HepG2 (cell line): ENCODE data around the gene APBB1. TPM values are rescaled to one million over a fixed set of nuclear protein-coding genes. Genes with fewer than 3 reads are reported as not detected.

Experiments used
- BHLHE40 ChIP-seq: IDR thresholded peaks from 2 replicates; pipeline ENCODE4 v1.6.1; 2011; ENCODE audit warnings: low read length, improper control_type of control experiment
- FOXJ3 ChIP-seq: sonication (generic); formaldehyde crosslinking; IDR thresholded peaks from 2 replicates; pipeline ENCODE4 v1.4.0; 2020; ENCODE audit warnings: missing genetic modification reagents, mild to moderate bottlenecking, borderline replicate concordance
- MED1 ChIP-seq: sonication (generic); formaldehyde crosslinking; IDR thresholded peaks from 2 replicates; pipeline ENCODE4 v1.4.0; 2020; ENCODE audit warnings: missing genetic modification reagents
- NFATC3 ChIP-seq: sonication (generic); formaldehyde crosslinking; IDR thresholded peaks from 2 replicates; pipeline ENCODE4 v1.5.1; 2020; ENCODE audit warnings: mild to moderate bottlenecking, missing genetic modification reagents
- PITX1 ChIP-seq: sonication (generic); formaldehyde crosslinking; IDR thresholded peaks from 2 replicates; pipeline ENCODE4 v1.5.1; 2020; ENCODE audit warnings: mild to moderate bottlenecking, missing genetic modification reagents
- RARA ChIP-seq: IDR thresholded peaks from 2 replicates; pipeline ENCODE4 v1.6.1; 2016; ENCODE audit warnings: missing genetic modification reagents, missing compliant biosample characterization
- RORA ChIP-seq: sonication (generic); formaldehyde crosslinking; IDR thresholded peaks from 2 replicates; pipeline ENCODE4 v1.5.0; 2020; ENCODE audit warnings: mild to moderate bottlenecking, missing genetic modification reagents, moderate library complexity
- SNAPC2 ChIP-seq: sonication (generic); formaldehyde crosslinking; IDR thresholded peaks from 2 replicates; pipeline ENCODE4 v1.8.1; 2022; ENCODE audit warnings: mild to moderate bottlenecking, missing genetic modification reagents
- THAP11 ChIP-seq: IDR thresholded peaks from 2 replicates; pipeline ENCODE4 v1.6.1; 2016; ENCODE audit warnings: missing biosample characterization, missing genetic modification reagents
- ZFAT ChIP-seq: sonication (generic); formaldehyde crosslinking; conservative IDR thresholded peaks from 2 replicates; pipeline ENCODE4 v1.8.1; 2023; ENCODE audit warnings: missing genetic modification reagents, inconsistent platforms
- ZNF17 ChIP-seq: sonication (generic); formaldehyde crosslinking; IDR thresholded peaks from 2 replicates; pipeline ENCODE4 v1.5.0; 2020; ENCODE audit warnings: mild to moderate bottlenecking, missing genetic modification reagents
- ZNF468 ChIP-seq: sonication (generic); formaldehyde crosslinking; IDR thresholded peaks from 2 replicates; pipeline ENCODE4 v1.8.0; 2022; ENCODE audit warnings: mild to moderate bottlenecking, moderate library complexity, missing genetic modification reagents
- ZNF768 ChIP-seq: sonication (generic); formaldehyde crosslinking; IDR thresholded peaks from 2 replicates; pipeline ENCODE4 v1.4.0; 2020; ENCODE audit warnings: missing genetic modification reagents
- polyA plus RNA-seq, 8 experiments: library from polyadenylated mRNA; depleted of rRNA in 3 of 8; stranded (reverse) in 7 of 8; unstranded in 1 of 8; fragments of >200 nt; fragmentation: Illumina TruSeq in 4 of 8; extraction: Trizol in 4 of 8; gene quantifications; 2 replicates each; pipeline versions ENCODE4 v1.2.1 to v1.2.3, GENCODE V29; 2011 to 2016; ENCODE audit warnings: low read depth in 4 of 8, missing spikeins in 1 of 8, mixed read lengths in 1 of 8; ENCODE audit not compliant: insufficient read depth in 1 of 8
- total RNA-seq, 5 experiments: library from RNA; depleted of rRNA; stranded (reverse); fragments of >200 nt; fragmentation: Illumina TruSeq; extraction: Trizol; gene quantifications; 2 replicates each; pipeline ENCODE4 v1.2.3, GENCODE V29; 2016; ENCODE audit warnings: low read depth in 1 of 5
- TF ChIP-seq, protein P1 (sequence below): sonication (generic); formaldehyde crosslinking; IDR thresholded peaks from 2 replicates; pipeline ENCODE4 v1.4.0; 2020; ENCODE audit warnings: missing genetic modification reagents, borderline replicate concordance
- TF ChIP-seq, protein P2 (sequence below): sonication (generic); formaldehyde crosslinking; IDR thresholded peaks from 2 replicates; pipeline ENCODE4 v1.5.0; 2020; ENCODE audit warnings: mild to moderate bottlenecking, missing genetic modification reagents
- TF ChIP-seq, protein P3 (sequence below): sonication (generic); formaldehyde crosslinking; IDR thresholded peaks from 2 replicates; pipeline ENCODE4 v1.4.0; 2020; ENCODE audit warnings: missing genetic modification reagents, mild to moderate bottlenecking, borderline replicate concordance
- TF ChIP-seq, protein P4 (sequence below): sonication (generic); formaldehyde crosslinking; IDR thresholded peaks from 2 replicates; pipeline ENCODE4 v1.4.0; 2020; ENCODE audit warnings: missing genetic modification reagents
- TF ChIP-seq, protein P5 (sequence below): sonication (generic); formaldehyde crosslinking; IDR thresholded peaks from 2 replicates; pipeline ENCODE4 v1.4.0; 2020; ENCODE audit warnings: missing genetic modification reagents

The APBB1 gene
- total and polyA plus RNA-seq, 2 of the 13 experiments (the other 11 are each of a cell fraction or from before 2014, with no cell fraction given), result 1.7 to 3.5 TPM

DNA sequence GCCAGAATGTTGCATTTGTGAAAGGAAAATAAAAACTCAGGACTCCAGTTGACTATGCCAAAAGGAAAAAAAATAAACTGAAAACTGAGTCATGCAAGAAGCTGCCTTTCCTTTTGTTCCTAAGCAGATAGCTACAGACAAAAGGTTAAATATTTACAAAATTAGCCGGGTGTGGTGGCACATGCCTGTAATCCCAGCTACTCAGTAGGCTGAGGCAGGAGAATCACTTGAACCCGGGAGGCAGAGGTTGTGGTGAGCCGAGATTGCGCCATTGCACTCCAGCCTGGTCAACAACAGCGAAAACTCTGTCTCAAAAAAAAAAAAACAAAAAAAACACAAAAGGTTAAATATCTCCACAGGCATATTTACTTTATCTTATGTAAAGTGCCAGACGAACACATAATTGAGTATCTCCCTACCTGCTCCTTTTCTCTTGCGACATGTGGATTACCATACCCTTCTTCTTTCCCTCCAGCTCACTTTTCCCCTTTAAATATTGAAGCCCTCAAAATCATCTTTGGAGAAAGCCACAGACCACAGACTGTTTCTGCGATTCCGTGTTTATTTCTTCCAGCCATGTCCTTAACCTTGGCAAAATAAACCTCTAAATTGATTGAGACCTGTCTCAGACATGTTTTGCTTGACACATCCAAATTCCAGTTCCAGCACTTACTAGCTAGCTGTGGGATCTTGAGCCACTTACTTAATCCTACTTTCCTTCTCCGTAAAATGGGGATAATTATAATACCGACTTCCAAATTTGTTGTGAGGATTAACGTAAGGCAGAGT lies 30.9 kb downstream of the APBB1 start (continued):
- TF ChIP-seq, protein P1, sequence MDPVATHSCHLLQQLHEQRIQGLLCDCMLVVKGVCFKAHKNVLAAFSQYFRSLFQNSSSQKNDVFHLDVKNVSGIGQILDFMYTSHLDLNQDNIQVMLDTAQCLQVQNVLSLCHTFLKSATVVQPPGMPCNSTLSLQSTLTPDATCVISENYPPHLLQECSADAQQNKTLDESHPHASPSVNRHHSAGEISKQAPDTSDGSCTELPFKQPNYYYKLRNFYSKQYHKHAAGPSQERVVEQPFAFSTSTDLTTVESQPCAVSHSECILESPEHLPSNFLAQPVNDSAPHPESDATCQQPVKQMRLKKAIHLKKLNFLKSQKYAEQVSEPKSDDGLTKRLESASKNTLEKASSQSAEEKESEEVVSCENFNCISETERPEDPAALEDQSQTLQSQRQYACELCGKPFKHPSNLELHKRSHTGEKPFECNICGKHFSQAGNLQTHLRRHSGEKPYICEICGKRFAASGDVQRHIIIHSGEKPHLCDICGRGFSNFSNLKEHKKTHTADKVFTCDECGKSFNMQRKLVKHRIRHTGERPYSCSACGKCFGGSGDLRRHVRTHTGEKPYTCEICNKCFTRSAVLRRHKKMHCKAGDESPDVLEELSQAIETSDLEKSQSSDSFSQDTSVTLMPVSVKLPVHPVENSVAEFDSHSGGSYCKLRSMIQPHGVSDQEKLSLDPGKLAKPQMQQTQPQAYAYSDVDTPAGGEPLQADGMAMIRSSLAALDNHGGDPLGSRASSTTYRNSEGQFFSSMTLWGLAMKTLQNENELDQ (CRISPR knock-in tag), result no peak
- TF ChIP-seq ZNF17 (CRISPR knock-in tag), result no peak
- no peak for TF ChIP-seq PITX1 (CRISPR knock-in tag)
- TF ChIP-seq FOXJ3 (CRISPR knock-in tag), result 0 out of 2 replicates have a peak, but pooled peaks have one; percentile 23
- TF ChIP-seq, protein P2, sequence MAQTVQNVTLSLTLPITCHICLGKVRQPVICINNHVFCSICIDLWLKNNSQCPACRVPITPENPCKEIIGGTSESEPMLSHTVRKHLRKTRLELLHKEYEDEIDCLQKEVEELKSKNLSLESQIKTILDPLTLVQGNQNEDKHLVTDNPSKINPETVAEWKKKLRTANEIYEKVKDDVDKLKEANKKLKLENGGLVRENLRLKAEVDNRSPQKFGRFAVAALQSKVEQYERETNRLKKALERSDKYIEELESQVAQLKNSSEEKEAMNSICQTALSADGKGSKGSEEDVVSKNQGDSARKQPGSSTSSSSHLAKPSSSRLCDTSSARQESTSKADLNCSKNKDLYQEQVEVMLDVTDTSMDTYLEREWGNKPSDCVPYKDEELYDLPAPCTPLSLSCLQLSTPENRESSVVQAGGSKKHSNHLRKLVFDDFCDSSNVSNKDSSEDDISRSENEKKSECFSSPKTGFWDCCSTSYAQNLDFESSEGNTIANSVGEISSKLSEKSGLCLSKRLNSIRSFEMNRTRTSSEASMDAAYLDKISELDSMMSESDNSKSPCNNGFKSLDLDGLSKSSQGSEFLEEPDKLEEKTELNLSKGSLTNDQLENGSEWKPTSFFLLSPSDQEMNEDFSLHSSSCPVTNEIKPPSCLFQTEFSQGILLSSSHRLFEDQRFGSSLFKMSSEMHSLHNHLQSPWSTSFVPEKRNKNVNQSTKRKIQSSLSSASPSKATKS, result no peak
- TF ChIP-seq MED1 (CRISPR knock-in tag), result 0 out of 2 replicates have a peak, but pooled peaks have one; percentile 19
- peak; percentile 39 for TF ChIP-seq RARA (CRISPR knock-in tag)
- no peak for TF ChIP-seq RORA (CRISPR knock-in tag)
- no peak for TF ChIP-seq BHLHE40
- no peak for TF ChIP-seq SNAPC2 (CRISPR knock-in tag)
- TF ChIP-seq, protein P3, sequence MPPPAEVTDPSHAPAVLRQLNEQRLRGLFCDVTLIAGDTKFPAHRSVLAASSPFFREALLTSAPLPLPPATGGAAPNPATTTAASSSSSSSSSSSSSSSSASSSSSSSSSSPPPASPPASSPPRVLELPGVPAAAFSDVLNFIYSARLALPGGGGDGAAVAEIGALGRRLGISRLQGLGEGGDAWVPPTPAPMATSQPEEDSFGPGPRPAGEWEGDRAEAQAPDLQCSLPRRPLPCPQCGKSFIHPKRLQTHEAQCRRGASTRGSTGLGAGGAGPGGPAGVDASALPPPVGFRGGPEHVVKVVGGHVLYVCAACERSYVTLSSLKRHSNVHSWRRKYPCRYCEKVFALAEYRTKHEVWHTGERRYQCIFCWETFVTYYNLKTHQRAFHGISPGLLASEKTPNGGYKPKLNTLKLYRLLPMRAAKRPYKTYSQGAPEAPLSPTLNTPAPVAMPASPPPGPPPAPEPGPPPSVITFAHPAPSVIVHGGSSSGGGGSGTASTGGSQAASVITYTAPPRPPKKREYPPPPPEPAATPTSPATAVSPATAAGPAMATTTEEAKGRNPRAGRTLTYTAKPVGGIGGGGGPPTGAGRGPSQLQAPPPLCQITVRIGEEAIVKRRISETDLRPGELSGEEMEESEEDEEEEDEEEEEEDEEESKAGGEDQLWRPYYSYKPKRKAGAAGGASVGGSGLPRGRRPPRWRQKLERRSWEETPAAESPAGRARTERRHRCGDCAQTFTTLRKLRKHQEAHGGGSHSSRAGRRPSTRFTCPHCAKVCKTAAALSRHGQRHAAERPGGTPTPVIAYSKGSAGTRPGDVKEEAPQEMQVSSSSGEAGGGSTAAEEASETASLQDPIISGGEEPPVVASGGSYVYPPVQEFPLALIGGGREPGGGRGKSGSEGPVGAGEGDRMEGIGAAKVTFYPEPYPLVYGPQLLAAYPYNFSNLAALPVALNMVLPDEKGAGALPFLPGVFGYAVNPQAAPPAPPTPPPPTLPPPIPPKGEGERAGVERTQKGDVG (CRISPR knock-in tag), result no peak
- TF ChIP-seq, protein P4, sequence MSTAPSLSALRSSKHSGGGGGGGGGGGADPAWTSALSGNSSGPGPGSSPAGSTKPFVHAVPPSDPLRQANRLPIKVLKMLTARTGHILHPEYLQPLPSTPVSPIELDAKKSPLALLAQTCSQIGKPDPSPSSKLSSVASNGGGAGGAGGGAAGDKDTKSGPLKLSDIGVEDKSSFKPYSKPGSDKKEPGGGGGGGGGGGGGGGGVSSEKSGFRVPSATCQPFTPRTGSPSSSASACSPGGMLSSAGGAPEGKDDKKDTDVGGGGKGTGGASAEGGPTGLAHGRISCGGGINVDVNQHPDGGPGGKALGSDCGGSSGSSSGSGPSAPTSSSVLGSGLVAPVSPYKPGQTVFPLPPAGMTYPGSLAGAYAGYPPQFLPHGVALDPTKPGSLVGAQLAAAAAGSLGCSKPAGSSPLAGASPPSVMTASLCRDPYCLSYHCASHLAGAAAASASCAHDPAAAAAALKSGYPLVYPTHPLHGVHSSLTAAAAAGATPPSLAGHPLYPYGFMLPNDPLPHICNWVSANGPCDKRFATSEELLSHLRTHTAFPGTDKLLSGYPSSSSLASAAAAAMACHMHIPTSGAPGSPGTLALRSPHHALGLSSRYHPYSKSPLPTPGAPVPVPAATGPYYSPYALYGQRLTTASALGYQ (CRISPR knock-in tag), result 0 out of 2 replicates have a peak, but pooled peaks have one; percentile 23
- TF ChIP-seq, protein P5, sequence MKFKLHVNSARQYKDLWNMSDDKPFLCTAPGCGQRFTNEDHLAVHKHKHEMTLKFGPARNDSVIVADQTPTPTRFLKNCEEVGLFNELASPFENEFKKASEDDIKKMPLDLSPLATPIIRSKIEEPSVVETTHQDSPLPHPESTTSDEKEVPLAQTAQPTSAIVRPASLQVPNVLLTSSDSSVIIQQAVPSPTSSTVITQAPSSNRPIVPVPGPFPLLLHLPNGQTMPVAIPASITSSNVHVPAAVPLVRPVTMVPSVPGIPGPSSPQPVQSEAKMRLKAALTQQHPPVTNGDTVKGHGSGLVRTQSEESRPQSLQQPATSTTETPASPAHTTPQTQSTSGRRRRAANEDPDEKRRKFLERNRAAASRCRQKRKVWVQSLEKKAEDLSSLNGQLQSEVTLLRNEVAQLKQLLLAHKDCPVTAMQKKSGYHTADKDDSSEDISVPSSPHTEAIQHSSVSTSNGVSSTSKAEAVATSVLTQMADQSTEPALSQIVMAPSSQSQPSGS (CRISPR knock-in tag), result no peak
- TF ChIP-seq NFATC3, result no peak
- TF ChIP-seq ZNF468 (CRISPR knock-in tag), result no peak
- 0 out of 2 replicates have a peak, but pooled peaks have one; percentile 35 for TF ChIP-seq ZFAT (CRISPR knock-in tag)
- peak; percentile 18; the same call in 1 of the 2 replicates for TF ChIP-seq THAP11 (CRISPR knock-in tag)
- TF ChIP-seq ZNF768 (CRISPR knock-in tag), result no peak
